Keratinocyte (primary cell): ENCODE data around the gene RBM39. TPM values are rescaled to one million over a fixed set of nuclear protein-coding genes. Genes with fewer than 3 reads are reported as not detected.

Experiments used
- DNase-seq: peaks from one replicate; pipeline ENCODE4 v3.0.0-alpha.2; 2011; ENCODE audit warnings: low read depth, missing footprints, low spot score
- FAIRE-seq: peaks from 2 replicates; lab custom pipeline; 2011; peaks lifted over from hg19 to GRCh38; lab: Jason Lieb, UNC
- H2AFZ ChIP-seq: 2 replicates; pipeline ENCODE4 v1.6.0; 2012; ENCODE audit warnings: low read length, control low read depth, inconsistent platforms; ENCODE audit not compliant: control insufficient read depth
- H3K27ac ChIP-seq: 2 replicates; pipeline ENCODE4 v1.5.1; 2011; ENCODE audit warnings: low read length; ENCODE audit not compliant: control insufficient read depth, insufficient read depth
- H3K27me3 ChIP-seq: 3 replicates; pipeline ENCODE4 v1.6.0; 2011; ENCODE audit warnings: low read length; ENCODE audit not compliant: control insufficient read depth, insufficient read depth; ENCODE audit errors: extremely low read depth
- H3K36me3 ChIP-seq, 2 experiments: 2 replicates in 1 of 2; 3 replicates in 1 of 2; pipeline ENCODE4 v1.5.1; 2011; ENCODE audit warnings: low read length in 2 of 2, mild to moderate bottlenecking in 1 of 2; ENCODE audit not compliant: control insufficient read depth in 2 of 2, insufficient read depth in 2 of 2; ENCODE audit errors: extremely low read depth in 1 of 2
- H3K4me1 ChIP-seq: 3 replicates; pipeline ENCODE4 v1.5.1; 2011; ENCODE audit warnings: low read length; ENCODE audit not compliant: control insufficient read depth, insufficient read depth; ENCODE audit errors: extremely low read depth
- H3K4me2 ChIP-seq: 3 replicates; pipeline ENCODE4 v1.6.0; 2011; ENCODE audit warnings: low read depth, low read length; ENCODE audit not compliant: control insufficient read depth, insufficient read depth; ENCODE audit errors: extremely low read depth
- H3K4me3 ChIP-seq, 3 experiments: fragments of 200-600 bp in 1 of 3; sonication (generic) in 1 of 3; 2 replicates in 2 of 3; 3 replicates in 1 of 3; pipeline ENCODE4 v1.5.1; 2011 to 2016; ENCODE audit warnings: low read length in 3 of 3, mild to moderate bottlenecking in 3 of 3, control low read depth in 2 of 3, inconsistent platforms in 1 of 3, low read depth in 1 of 3, mixed read lengths in 1 of 3, mixed run types in 1 of 3, moderate library complexity in 1 of 3; ENCODE audit not compliant: control insufficient read depth in 2 of 3, insufficient read depth in 2 of 3; ENCODE audit errors: extremely low read depth in 1 of 3
- H3K79me2 ChIP-seq: 2 replicates; pipeline ENCODE4 v1.6.0; 2012; ENCODE audit warnings: low read length; ENCODE audit not compliant: control insufficient read depth, insufficient read depth
- H3K9ac ChIP-seq: 3 replicates; pipeline ENCODE4 v1.6.0; 2011; ENCODE audit warnings: low read length; ENCODE audit not compliant: control insufficient read depth, insufficient read depth; ENCODE audit errors: extremely low read depth
- H3K9me1 ChIP-seq: 3 replicates; pipeline ENCODE4 v1.6.0; 2011; ENCODE audit warnings: low read length; ENCODE audit not compliant: control insufficient read depth, insufficient read depth; ENCODE audit errors: extremely low read depth
- H3K9me3 ChIP-seq: 2 replicates; pipeline ENCODE4 v1.5.1; 2012; ENCODE audit warnings: low read depth, low read length; ENCODE audit not compliant: control insufficient read depth
- H4K20me1 ChIP-seq: 3 replicates; pipeline ENCODE4 v1.6.0; 2011; ENCODE audit warnings: low read length; ENCODE audit not compliant: control insufficient read depth, insufficient read depth; ENCODE audit errors: extremely low read depth
- EZH2 ChIP-seq: IDR thresholded peaks from one replicate; pipeline ENCODE4 v1.6.1; 2012; ENCODE audit warnings: inconsistent platforms, mild to moderate bottlenecking, low read length, moderate library complexity
- dilution Hi-C: fragments of 300-500 bp; cut with MboI; formaldehyde crosslinking; loops from one replicate; pipeline ENCODE4 v1.7.0; 2020; ENCODE audit warnings: low sequenced_read_pairs; ENCODE audit not compliant: extremely low pct_ligation_motif_present
- polyA plus RNA-seq, 5 experiments: library from polyadenylated mRNA; depleted of rRNA in 3 of 5; stranded (reverse) in 3 of 5; stranded (forward) in 1 of 5; unstranded in 1 of 5; fragments of >200 nt; gene quantifications; 1 replicate in 1 of 5; 2 replicates in 3 of 5; 3 replicates in 1 of 5; pipeline versions ENCODE4 v1.2.1 to v1.2.3, GENCODE V29; 2011 to 2012; ENCODE audit warnings: missing spikeins in 2 of 5, low read depth in 1 of 5, low replicate concordance in 1 of 5
- TF ChIP-seq, protein P1 (sequence below), 3 experiments: IDR thresholded peaks in 1 of 3; conservative IDR thresholded peaks in 1 of 3; optimal IDR thresholded peaks in 1 of 3; 2 replicates in 2 of 3; 3 replicates in 1 of 3; pipeline versions ENCODE3 to v1.5.1; 2011; ENCODE audit warnings: low read length in 3 of 3, mild to moderate bottlenecking in 3 of 3, moderate library complexity in 2 of 3, control low read depth in 1 of 3, inconsistent platforms in 1 of 3; ENCODE audit not compliant: insufficient read depth in 2 of 3; ENCODE audit errors: extremely low read depth in 1 of 3

Gene RBM39
- polyA plus RNA-seq, 1 donor (not counting 4 experiments of a cell fraction or from before 2014, with no cell fraction given): 146 TPM

DNA sequence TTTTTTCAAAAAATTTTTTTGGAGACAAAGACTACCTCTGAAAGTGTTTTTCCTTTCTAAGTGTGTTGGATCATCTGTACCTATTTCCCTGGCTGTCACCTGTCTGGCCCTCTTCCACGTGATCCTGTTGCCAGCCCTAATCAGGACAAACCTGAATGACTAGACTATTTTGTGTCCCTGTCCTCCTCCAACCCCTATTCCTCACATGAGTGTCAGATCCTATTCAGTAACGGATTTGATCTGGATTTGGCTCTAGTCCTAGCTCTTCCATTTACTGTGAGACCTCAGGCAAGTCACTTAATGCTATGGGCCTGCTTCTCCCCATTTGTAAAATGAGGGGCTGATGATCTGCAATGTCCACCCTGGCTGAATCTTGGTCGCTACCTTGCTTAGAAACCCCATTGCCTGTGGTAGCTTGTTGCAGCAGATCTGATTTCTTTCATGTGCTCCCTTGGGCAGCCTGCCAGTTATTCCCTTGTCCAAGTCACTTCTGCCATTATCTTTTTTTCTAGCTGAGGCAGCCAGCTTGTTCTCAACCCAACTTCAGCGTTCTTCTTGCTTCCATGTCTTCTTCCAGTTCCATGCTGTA, 34.5 kb upstream of the RBM39 start:
- H2AFZ ChIP-seq: no peak overlapping the region
- no peak overlapping the region for H3K27ac ChIP-seq
- no peaks in the 10 kb centered on the region for H3K9me1 ChIP-seq
- no peak for TF ChIP-seq EZH2
- TF ChIP-seq, protein P1, sequence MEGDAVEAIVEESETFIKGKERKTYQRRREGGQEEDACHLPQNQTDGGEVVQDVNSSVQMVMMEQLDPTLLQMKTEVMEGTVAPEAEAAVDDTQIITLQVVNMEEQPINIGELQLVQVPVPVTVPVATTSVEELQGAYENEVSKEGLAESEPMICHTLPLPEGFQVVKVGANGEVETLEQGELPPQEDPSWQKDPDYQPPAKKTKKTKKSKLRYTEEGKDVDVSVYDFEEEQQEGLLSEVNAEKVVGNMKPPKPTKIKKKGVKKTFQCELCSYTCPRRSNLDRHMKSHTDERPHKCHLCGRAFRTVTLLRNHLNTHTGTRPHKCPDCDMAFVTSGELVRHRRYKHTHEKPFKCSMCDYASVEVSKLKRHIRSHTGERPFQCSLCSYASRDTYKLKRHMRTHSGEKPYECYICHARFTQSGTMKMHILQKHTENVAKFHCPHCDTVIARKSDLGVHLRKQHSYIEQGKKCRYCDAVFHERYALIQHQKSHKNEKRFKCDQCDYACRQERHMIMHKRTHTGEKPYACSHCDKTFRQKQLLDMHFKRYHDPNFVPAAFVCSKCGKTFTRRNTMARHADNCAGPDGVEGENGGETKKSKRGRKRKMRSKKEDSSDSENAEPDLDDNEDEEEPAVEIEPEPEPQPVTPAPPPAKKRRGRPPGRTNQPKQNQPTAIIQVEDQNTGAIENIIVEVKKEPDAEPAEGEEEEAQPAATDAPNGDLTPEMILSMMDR (optimal IDR thresholded peaks at IDR 0.05 in 1 of 3, IDR thresholded peaks at IDR 0.05 in 1 of 3, conservative IDR thresholded peaks at IDR 0.05 in 1 of 3; ENCODE audit: extremely low read depth in 1 of 3, insufficient read depth in 2 of 3, low read length in 3 of 3): no peak
- no peaks in the 10 kb centered on the region for H3K9me3 ChIP-seq
- peaks cover 2 to 4% of the 10 kb centered on the region in 2 experiments for H3K36me3 ChIP-seq
- H4K20me1 ChIP-seq: no peaks in the 10 kb centered on the region
- FAIRE-seq (no peak), DNase-seq (no peak)
- peaks cover 76% of the 10 kb centered on the region for H3K79me2 ChIP-seq
- dilution Hi-C loops: no loop called here
- peak overlapping the region; percentile 41 for H3K4me2 ChIP-seq
- no peak overlapping the region for H3K9ac ChIP-seq
- H3K27me3 ChIP-seq: no peaks in the 10 kb centered on the region
- peaks cover 25% of the 10 kb centered on the region for H3K4me1 ChIP-seq
- no peak overlapping the region for H3K4me3 ChIP-seq

DNA sequence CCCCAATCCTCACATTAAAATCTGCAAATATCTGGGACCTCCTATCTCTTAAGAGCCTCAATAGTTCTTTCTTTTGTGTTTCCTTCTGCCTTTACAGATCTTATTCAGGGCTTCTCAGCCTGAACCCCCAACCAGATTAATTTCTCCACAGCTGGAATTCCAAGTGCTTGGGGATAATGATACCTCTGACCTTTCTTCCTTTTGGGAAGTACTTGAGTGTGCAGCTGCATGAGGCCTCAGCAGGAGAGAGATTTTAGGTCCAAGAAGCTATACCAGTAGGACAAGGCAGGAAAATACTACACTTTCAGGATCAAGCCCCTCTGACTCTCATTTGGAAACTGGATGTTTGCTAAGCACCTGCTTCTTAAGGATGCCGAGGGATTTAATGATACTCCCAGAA, 32.3 kb upstream of the RBM39 start:
- no peaks in the 10 kb centered on the region for H3K9me1 ChIP-seq
- no peaks in the 10 kb centered on the region for H3K9me3 ChIP-seq
- H3K4me1 ChIP-seq: peaks cover 30% of the 10 kb centered on the region
- DNase-seq: no peak
- no peak overlapping the region for H3K27ac ChIP-seq
- H3K9ac ChIP-seq: no peak overlapping the region
- H3K79me2 ChIP-seq: peaks cover 66% of the 10 kb centered on the region
- H3K4me2 ChIP-seq: peak overlapping the region; percentile 17
- dilution Hi-C loops: no loop called here
- H3K36me3 ChIP-seq: peaks cover 2 to 4% of the 10 kb centered on the region in 2 experiments
- no peaks in the 10 kb centered on the region for H4K20me1 ChIP-seq
- no peak overlapping the region for H3K4me3 ChIP-seq
- H2AFZ ChIP-seq: no peak overlapping the region
- no peaks in the 10 kb centered on the region for H3K27me3 ChIP-seq
- TF ChIP-seq, protein P1 (optimal IDR thresholded peaks at IDR 0.05 in 1 of 3, IDR thresholded peaks at IDR 0.05 in 1 of 3, conservative IDR thresholded peaks at IDR 0.05 in 1 of 3; ENCODE audit: extremely low read depth in 1 of 3, insufficient read depth in 2 of 3, low read length in 3 of 3): no peak
- TF ChIP-seq EZH2: no peak
- FAIRE-seq: no peak
